ENCODE data around the gene OCRL.
"Not testable (repeated sequence)": the region's sequence is repeated elsewhere in the genome, so short reads cannot be mapped to it uniquely, and the experiment has no call there.

OCRL gene

DNA sequence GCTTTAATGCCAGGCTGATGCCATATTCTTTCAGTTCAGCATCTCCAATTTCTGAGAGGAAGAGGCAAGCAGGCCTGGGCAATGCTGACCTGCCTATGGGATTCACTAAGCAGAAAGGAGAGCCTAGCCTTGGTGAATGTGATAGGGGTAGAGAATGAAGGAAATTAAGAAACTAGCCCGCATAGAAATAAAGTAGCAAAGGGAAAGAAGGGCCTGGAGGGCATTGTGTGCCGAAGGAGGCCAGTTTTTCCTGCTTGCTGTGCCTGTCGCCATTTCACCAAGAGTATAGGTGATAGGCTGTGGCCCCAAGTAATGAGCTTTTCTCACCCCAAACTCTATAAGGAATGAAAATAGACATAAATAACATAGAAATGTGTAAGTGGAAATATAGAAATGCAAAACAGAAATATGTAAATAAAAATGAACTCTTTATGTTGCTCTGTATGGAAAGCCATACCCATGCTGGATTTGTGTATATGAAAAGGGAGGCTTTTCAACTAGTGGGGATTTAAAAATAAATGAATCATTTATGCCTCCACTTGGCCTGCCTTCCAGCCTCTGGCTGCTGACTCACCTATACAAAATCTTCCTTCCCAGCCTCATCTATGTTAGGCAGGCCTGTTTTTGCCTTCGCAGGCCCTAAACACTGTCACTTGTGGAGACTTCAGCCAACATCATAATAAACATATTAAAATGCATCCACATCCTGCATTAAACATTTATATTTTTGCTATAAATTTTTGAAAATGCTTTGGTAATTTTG is 5.1 kb upstream of the OCRL start:
- in situ Hi-C loops (cut with HindIII; ENCODE audit: low sequenced_read_pairs): no loop called here

DNA sequence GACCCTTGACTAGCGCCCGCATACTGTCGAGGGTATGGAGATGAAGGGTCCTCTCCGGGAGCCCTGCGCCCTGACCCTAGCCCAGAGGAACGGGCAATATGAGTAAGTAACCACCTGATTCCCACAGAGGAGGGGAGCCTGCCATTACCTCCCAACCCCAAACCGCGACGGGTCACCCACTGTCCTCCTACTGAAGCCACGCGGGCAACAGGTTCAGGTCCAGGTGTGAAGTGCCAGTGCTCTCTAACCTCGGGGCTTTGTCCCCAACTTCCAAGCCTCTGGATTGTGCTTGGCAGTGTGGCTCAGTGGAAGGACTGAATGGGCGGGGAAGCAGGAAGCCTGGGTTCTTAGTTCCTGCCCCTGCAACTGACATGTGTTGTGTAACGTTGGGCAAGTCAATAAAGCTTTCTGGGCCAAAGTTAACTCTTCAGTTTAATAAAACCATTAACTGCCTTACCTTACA is 694 bp downstream of the OCRL start:
- in situ Hi-C loops (cut with HindIII; ENCODE audit: low sequenced_read_pairs): no loop called here

DNA sequence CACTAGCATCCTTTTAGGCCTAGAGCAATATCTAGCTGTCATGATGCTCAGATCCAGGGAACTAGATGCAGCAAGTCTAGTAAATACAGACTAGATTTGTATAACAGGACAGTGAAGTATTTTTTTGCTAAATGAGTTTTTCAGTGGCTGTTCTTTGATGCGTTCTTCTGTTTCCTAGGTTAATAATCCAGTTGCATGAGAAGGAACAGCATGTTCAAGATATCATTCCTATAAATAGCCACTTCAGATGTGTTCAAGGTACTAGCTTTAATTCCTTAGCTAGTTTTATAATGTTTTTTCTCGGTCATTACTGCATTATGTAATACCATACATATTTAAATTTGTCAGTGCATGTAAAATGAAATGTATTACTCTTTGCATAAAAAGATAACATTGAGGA is 4.7 kb downstream of the OCRL start:
- in situ Hi-C loops (cut with HindIII; ENCODE audit: low sequenced_read_pairs): no loop called here

DNA sequence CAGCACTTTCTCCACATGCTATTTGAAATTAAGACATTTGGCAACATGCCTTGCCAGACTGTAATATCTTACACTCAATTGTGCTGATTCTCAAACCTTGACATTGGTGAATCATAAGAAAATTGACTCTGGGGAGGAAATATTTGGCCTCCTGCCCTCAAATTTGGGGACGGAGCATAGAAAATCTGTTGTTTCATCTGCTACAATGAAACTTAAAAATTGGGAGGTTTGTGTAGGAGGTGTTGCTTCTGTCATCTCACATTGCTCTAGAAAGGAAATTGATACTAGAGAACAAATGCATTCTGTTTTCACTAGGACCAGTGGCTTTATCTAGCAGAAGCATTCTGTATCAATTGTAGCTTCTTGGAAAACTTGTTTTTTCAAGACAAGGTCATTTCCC is 5.3 kb downstream of the OCRL start:
- in situ Hi-C loops (cut with HindIII; ENCODE audit: low sequenced_read_pairs): no loop called here

DNA sequence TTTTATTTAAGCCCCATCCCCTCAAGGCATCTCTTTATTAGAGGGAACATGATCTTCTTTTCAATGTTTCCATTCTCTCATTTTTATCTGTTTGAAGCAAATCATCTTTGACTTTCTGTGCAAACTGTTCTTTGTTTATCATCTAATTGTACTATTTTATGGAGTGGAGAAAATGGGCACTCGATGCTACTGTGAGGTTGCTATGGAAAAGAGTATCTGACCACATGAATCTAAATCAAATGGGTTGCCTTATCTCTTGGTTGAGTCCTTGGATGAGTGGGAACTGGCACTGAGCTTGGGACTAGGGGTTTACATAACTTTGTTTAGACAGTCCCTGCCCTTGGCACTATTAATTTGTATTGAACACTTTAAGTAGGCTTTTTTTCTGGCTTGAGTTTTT is 9.1 kb downstream of the OCRL start:
- in situ Hi-C loops (cut with HindIII; ENCODE audit: low sequenced_read_pairs): no loop called here

GRCh38 chrX:129553619-129554288 is 13.7 kb downstream of the OCRL start:
- in situ Hi-C loops (cut with HindIII; ENCODE audit: low sequenced_read_pairs): no loop called here

- in situ Hi-C loops (cut with HindIII; ENCODE audit: low sequenced_read_pairs): not testable (repeated sequence)
Observed at GRCh38 chrX:129554816-129555215, 14.8 kb downstream of the OCRL start.

DNA sequence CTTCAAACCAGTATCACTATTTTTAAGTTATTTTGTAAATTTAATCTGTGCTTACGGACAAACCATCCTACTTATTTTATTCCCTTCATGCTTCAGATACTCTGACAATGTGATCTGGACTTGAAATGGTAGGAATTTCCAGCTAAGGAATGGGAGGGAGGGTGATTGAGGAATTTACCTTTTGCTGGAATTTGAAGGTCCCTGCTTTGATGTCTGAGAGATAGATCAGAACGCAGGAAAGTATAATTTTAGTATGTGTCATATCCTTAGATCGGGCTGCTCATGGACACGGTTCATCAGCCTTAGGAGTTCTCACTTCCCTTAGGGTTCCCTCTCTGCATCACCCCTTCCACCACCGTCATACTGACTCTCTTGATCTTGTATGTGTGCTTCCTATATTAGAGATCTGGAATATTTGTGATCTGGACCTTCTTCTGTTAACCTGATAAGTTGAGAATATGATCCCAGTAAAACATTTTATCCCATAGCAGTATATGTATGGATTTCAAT is 16.8 kb downstream of the OCRL start:
- in situ Hi-C loops (cut with HindIII; ENCODE audit: low sequenced_read_pairs): no loop called here

DNA sequence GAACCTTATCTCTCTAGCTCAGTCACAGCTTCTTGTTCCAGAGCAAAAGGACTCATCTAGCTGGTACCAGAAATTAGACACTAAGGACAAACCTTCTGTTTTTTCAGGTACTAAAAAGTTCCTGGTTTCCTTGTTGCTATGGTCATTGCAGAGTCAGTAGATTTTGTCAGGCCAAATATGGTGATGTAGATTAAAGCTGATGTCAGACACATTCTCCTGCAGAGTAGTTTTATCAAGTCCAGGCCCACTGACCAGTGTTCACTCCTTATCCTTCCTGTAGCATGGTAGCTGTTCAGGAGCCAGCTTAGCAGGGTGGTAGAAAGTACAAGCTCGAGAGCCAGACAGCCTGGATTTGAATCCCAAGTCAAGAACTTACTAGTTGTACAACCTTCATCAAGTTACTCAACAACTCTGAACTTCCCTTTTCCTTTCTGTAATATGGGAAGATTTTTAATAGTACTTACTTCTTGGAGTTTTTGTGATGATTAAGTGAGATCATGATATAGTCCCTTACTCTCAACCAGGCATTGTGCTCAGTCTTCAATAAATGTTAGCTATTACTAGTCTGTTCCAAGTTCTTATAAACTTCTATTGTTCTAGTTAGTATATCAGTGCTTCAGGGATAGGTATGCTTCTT is 17.9 kb downstream of the OCRL start:
- in situ Hi-C loops (cut with HindIII; ENCODE audit: low sequenced_read_pairs): no loop called here

DNA sequence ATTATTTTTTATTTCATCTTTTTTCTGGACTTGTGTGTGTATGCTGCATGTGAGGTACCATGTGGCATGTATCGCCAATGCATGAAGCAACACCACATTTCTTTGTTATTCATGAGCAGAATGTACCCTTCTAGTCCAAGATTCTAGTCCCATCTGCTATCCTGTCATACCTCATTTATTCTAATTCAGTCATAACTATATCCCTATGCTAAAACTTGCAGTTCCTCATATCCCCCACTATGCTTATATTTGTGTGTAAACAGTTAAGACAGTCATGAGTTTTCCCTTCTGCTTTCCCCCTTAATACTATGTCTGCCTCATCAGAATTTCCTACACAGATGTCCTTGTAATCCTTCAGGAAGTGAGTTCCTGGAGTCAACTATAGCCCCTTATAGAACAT is 19.7 kb downstream of the OCRL start:
- in situ Hi-C loops (cut with HindIII; ENCODE audit: low sequenced_read_pairs): no loop called here

- in situ Hi-C loops (cut with HindIII; ENCODE audit: low sequenced_read_pairs): no loop called here
Observed at GRCh38 chrX:129561453-129561852, 21.4 kb downstream of the OCRL start.

DNA sequence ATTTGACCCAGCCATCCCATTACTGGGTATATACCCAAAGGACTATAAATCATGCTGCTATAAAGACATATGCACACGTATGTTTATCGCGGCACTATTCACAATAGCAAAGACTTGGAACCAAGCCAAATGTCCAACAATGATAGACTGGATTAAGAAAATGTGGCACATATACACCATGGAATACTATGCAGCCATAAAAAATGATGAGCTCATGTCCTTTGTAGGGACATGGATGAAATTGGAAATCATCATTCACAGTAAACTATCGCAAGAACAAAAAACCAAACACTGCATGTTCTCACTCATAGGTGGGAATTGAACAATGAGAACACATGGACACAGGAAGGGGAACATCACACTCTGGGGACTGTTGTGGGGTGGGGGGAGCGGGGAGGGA is 24.3 kb downstream of the OCRL start:
- in situ Hi-C loops (cut with HindIII; ENCODE audit: low sequenced_read_pairs): not testable (repeated sequence)

- in situ Hi-C loops (cut with HindIII; ENCODE audit: low sequenced_read_pairs): no loop called here
Observed at GRCh38 chrX:129565046-129565650, 25.1 kb downstream of the OCRL start.

DNA sequence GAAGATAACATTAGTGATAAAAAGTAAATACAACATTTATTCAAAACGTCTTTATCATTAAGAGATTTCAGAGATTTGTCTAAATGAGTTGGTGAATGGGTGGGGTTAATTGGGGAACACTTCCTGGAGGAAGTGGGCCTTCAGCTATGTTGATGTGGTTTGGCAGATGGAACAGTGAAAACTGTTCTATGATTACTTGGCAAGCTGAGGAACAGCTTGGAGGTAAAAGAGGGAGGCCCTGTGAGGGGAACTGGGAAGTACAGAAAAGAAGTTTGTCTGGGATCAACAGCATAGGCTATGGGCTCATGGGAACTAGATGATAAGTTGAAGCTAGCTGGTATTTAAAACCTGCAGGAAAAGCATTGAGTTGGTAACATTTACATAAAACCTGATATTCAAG is 26.0 kb downstream of the OCRL start:
- in situ Hi-C loops (cut with HindIII; ENCODE audit: low sequenced_read_pairs): no loop called here

- in situ Hi-C loops (cut with HindIII; ENCODE audit: low sequenced_read_pairs): no loop called here
Observed at GRCh38 chrX:129568349-129568748, 28.3 kb downstream of the OCRL start.

DNA sequence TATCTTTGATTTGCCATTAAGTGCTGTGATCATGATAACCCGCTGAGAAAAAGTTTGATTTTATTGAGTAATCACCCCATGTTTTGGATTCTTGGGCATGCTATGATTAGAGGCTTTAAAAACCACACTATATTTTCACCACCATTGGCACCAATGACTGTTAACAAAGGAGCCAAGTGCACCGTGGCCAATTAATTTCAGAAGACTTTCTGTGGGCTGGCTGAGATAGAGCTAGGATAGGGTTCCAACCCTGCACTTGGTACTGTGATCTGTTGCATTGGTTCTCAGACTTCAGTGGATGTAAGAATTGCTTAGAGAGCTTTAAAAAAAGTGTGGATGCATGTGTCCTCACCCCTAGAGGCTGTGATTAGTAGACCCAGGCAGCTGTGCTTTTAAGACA is 32.4 kb downstream of the OCRL start:
- in situ Hi-C loops (cut with HindIII; ENCODE audit: low sequenced_read_pairs): no loop called here

DNA sequence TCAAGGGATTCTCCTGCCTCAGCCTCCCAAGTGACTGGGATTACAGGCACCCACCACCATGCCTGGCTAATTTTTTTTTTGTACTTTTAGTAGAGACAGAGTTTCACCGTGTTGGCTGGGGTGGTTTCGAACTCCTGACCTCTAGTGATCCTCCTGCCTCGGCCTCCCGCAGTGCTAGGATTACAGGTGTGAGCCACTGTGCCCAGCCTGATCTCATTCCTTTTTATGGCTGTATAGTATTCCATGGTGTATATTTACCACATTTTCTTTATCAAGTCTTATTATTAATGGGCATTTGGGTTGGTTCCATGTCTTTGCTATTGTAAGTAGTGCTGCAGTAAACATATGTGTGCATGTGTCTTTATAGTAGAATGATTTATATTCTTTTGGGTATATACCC is 33.6 kb downstream of the OCRL start:
- in situ Hi-C loops (cut with HindIII; ENCODE audit: low sequenced_read_pairs): not testable (repeated sequence)

DNA sequence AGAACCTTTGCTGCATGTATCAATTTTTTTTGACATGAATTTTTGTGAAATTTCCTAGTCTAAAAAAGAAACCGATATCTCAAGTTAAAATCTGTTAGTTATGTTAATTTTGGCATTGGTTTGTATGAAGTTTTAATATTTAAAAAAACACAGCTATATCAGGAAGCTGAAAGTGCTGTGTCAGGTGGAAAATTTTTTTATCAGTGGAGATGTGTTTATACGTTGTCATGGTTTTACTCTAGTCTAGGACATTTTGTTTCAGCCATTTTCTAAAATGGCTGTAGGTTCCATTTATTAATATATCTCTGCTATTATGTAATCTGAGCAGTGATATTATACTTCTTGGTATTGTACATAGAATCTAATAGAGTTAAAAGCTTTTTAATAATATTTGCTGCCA is 34.2 kb downstream of the OCRL start:
- in situ Hi-C loops (cut with HindIII; ENCODE audit: low sequenced_read_pairs): no loop called here

DNA sequence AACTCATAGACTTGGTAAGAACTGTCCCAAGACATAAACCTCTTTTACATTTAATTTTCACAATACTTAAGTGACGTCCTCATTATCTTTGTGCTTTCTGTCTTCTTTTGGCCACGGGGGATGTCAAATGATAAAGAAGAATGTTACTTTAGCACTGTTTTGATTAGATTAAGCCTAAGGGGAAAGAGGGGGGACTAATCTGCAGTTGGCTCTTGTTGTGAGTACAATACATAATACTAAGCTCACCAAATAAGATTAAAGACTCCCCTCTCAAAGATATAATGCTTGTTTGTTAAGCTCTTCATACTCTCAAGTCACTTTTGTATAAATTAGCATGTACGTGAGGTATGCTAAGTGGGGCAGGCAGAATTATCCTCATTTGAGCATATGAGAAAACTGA is 36.5 kb downstream of the OCRL start:
- in situ Hi-C loops (cut with HindIII; ENCODE audit: low sequenced_read_pairs): no loop called here

DNA sequence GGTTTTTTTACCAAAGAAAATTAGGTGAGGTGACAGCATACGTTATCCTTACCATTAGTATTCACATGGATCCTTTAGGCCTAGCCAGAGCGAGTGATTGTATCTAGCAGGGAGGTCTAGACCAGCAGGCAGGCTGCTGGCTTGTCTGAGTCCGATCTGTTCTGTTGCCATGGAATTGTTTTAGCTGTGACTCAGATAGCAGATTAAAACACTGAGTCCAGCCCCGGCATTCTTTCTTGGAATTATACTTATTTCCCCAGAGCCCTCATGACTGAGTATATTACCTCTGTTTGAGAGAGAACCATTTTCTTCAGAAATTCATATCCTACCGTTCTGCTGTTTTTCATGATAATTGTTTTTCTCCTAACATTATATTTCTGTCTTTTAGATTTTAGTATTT is 37.4 kb downstream of the OCRL start:
- in situ Hi-C loops (cut with HindIII; ENCODE audit: low sequenced_read_pairs): no loop called here

GRCh38 chrX:129577877-129578276 is 37.8 kb downstream of the OCRL start:
- in situ Hi-C loops (cut with HindIII; ENCODE audit: low sequenced_read_pairs): no loop called here
